ENCODE measurements around the gene P2RX4.

Gene P2RX4

DNA sequence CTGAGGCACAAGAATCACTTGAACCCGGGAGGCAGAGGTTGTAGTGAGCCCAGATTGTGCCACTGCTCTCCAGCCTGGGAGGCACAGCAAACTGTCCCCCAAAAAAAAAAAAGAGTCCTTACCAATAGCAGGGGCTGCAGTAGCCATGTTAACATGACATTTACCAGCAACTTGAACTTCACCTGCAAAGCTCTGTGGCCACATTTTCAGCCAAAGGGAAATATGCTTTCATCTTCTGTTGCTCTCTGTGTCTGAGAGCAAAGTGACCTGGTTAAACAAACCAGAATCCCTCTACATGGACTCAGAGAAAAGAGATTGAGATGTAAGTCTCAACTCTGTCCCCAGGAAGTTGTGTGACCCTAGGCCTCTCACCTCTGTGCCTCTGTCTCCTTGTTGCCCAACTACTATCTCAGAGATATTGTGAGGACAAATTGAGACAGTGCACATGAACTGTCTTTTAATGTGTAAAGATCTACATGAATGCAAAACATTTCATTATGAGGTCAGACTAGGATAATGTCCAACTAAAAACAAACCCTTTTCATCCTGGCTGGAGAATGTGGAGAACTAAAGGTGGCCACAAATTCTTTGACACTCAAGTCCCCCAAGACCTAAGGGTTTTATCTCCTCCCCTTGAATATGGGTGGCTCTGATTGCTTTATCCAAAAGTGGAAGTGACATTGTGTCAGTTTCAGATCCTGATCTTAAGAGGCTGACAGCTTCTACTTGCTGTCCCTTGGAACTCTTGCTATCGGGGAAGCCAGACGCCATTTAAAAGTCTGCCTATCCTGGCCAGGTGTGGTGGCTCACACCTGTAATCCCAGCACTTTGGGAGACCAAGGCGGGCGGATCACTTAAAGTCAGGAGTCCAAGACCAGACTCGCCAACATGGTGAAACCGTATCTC is 24.7 kb upstream of the P2RX4 start:
- no peak overlapping the region for H2AFZ ChIP-seq (ENCODE audit: insufficient read depth, low read length, poor library complexity)
- H3K9me3 ChIP-seq (ENCODE audit: insufficient read depth, low read depth, low read length), result no peaks in the 10 kb centered on the region
- no peak overlapping the region for H3K18ac ChIP-seq (ENCODE audit: low read length)
- no peak overlapping the region for H2BK120ac ChIP-seq (ENCODE audit: insufficient read depth, low read length, poor library complexity)
- H3K27me3 ChIP-seq (ENCODE audit: insufficient read depth, low read length), result no peaks in the 10 kb centered on the region
- H4K91ac ChIP-seq (ENCODE audit: low read depth, low read length), result peak overlapping the region; percentile 12
- no peak overlapping the region for H4K8ac ChIP-seq (ENCODE audit: low read depth, low read length)
- H3K79me1 ChIP-seq (ENCODE audit: low read length), result peaks cover 2% of the 10 kb centered on the region
- H3K4me2 ChIP-seq (ENCODE audit: low read length), result no peak overlapping the region
- no CpG with 5 or more reads among the region's 7 CpGs for WGBS (ENCODE audit: extremely low coverage, insufficient coverage, insufficient read length)
- no peaks in the 10 kb centered on the region for H3K79me2 ChIP-seq (ENCODE audit: control insufficient read depth, insufficient read depth, low read length, poor library complexity)
- H3K4ac ChIP-seq (ENCODE audit: low read depth, low read length), result no peak overlapping the region
- H3K9ac ChIP-seq (ENCODE audit: low read length), result no peak overlapping the region
- no peak overlapping the region for H3K23ac ChIP-seq (ENCODE audit: low read length)
- no peak overlapping the region for H4K12ac ChIP-seq (ENCODE audit: low read depth, low read length)
- no peak overlapping the region for H2BK5ac ChIP-seq (ENCODE audit: low read depth, low read length, poor library complexity)
- no peak overlapping the region for H3K4me3 ChIP-seq (ENCODE audit: low read depth, low read length)
- H3K4me1 ChIP-seq (ENCODE audit: control insufficient read depth in 1 of 2, insufficient read depth in 2 of 2, low read length in 2 of 2), result peaks cover 0 to 4% of the 10 kb centered on the region in 2 experiments
- no peak for DNase-seq
- H2BK12ac ChIP-seq (ENCODE audit: low read length), result no peak overlapping the region
- H3K36me3 ChIP-seq (ENCODE audit: control insufficient read depth in 1 of 2, insufficient read depth in 2 of 2, low read length in 2 of 2), result no peaks in the 10 kb centered on the region
- no peak overlapping the region for H3K14ac ChIP-seq (ENCODE audit: low read length)
- H2AK5ac ChIP-seq (ENCODE audit: low read length), result no peak overlapping the region
- H3K27ac ChIP-seq (ENCODE audit: low read depth, low read length), result no peak overlapping the region

DNA sequence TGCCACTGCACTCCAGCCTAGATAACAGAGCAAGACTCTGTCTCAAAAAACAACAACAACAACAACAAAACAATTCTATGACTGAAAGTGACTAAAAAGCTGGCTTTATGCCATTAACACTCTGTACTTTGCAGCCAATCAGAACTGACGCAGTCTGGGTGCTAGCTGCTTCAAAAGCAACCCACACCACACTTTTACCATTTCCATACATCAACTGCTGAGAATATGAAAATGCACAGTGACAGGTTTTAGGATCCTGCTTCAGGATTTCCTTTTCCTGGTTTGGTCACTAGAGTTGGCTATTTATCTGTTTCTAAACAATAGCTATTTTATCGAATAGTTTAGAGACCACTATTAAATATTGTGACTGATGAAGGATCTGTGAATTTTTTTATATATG is 23.1 kb upstream of the P2RX4 start:
- WGBS (ENCODE audit: extremely low coverage, insufficient coverage, insufficient read length), result no CpG with 5 or more reads among the region's 2 CpGs
- H2AFZ ChIP-seq (ENCODE audit: insufficient read depth, low read length, poor library complexity), result no peak overlapping the region
- H3K4me3 ChIP-seq (ENCODE audit: low read depth, low read length), result no peak overlapping the region
- H3K14ac ChIP-seq (ENCODE audit: low read length), result no peak overlapping the region
- no peak overlapping the region for H3K18ac ChIP-seq (ENCODE audit: low read length)
- peaks cover 0 to 4% of the 10 kb centered on the region in 2 experiments for H3K4me1 ChIP-seq (ENCODE audit: control insufficient read depth in 1 of 2, insufficient read depth in 2 of 2, low read length in 2 of 2)
- DNase-seq, result no peak
- no peak overlapping the region for H2BK120ac ChIP-seq (ENCODE audit: insufficient read depth, low read length, poor library complexity)
- no peaks in the 10 kb centered on the region for H3K9me3 ChIP-seq (ENCODE audit: insufficient read depth, low read depth, low read length)
- H3K4ac ChIP-seq (ENCODE audit: low read depth, low read length), result no peak overlapping the region
- no peaks in the 10 kb centered on the region for H3K27me3 ChIP-seq (ENCODE audit: insufficient read depth, low read length)
- peaks cover 2% of the 10 kb centered on the region for H3K79me1 ChIP-seq (ENCODE audit: low read length)
- no peak overlapping the region for H2BK5ac ChIP-seq (ENCODE audit: low read depth, low read length, poor library complexity)
- H3K4me2 ChIP-seq (ENCODE audit: low read length), result no peak overlapping the region
- H3K9ac ChIP-seq (ENCODE audit: low read length), result no peak overlapping the region
- no peak overlapping the region for H3K27ac ChIP-seq (ENCODE audit: low read depth, low read length)
- H2BK12ac ChIP-seq (ENCODE audit: low read length), result no peak overlapping the region
- no peaks in the 10 kb centered on the region for H3K36me3 ChIP-seq (ENCODE audit: control insufficient read depth in 1 of 2, insufficient read depth in 2 of 2, low read length in 2 of 2)
- no peak overlapping the region for H4K91ac ChIP-seq (ENCODE audit: low read depth, low read length)
- H2AK5ac ChIP-seq (ENCODE audit: low read length), result no peak overlapping the region
- H4K8ac ChIP-seq (ENCODE audit: low read depth, low read length), result no peak overlapping the region
- no peak overlapping the region for H4K12ac ChIP-seq (ENCODE audit: low read depth, low read length)
- H3K23ac ChIP-seq (ENCODE audit: low read length), result no peak overlapping the region
- no peaks in the 10 kb centered on the region for H3K79me2 ChIP-seq (ENCODE audit: control insufficient read depth, insufficient read depth, low read length, poor library complexity)

DNA sequence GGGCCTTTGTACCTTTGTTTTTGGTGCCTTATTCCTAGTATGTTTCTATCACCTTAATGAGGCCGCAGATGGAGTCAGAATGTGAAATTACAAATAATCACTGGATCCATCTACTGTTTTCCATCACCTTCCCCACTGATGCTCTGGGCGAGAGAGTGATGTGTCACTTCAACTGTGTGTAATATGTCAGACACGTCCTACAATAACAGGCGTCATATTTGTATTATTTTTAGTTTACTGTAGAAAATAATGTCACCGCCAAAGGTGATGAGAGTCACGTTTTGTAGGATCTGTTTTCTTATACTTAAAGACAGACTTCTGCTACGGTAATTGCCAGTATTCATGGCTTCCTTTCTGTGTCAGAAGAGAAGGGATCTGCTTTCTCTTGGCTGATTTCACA is 22.4 kb upstream of the P2RX4 start:
- Histone ChIP-seq H3K9ac (ENCODE audit: low read length) (no peak overlapping the region), H2BK120ac (ENCODE audit: insufficient read depth, low read length, poor library complexity) (no peak overlapping the region), H3K27me3 (ENCODE audit: insufficient read depth, low read length) (no peaks in the 10 kb centered on the region), H3K27ac (ENCODE audit: low read depth, low read length) (no peak overlapping the region), H2AFZ (ENCODE audit: insufficient read depth, low read length, poor library complexity) (no peak overlapping the region), H4K8ac (ENCODE audit: low read depth, low read length) (no peak overlapping the region), H3K4ac (ENCODE audit: low read depth, low read length) (no peak overlapping the region), H3K23ac (ENCODE audit: low read length) (no peak overlapping the region), H4K91ac (ENCODE audit: low read depth, low read length) (no peak overlapping the region), H3K4me2 (ENCODE audit: low read length) (no peak overlapping the region), H2BK12ac (ENCODE audit: low read length) (no peak overlapping the region), H3K79me1 (ENCODE audit: low read length) (peaks cover 2% of the 10 kb centered on the region), H2AK5ac (ENCODE audit: low read length) (no peak overlapping the region), H3K36me3 (ENCODE audit: control insufficient read depth in 1 of 2, insufficient read depth in 2 of 2, low read length in 2 of 2) (no peaks in the 10 kb centered on the region), H2BK5ac (ENCODE audit: low read depth, low read length, poor library complexity) (no peak overlapping the region), H3K4me1 (ENCODE audit: control insufficient read depth in 1 of 2, insufficient read depth in 2 of 2, low read length in 2 of 2) (peaks cover 0 to 4% of the 10 kb centered on the region in 2 experiments), H4K12ac (ENCODE audit: low read depth, low read length) (no peak overlapping the region), H3K4me3 (ENCODE audit: low read depth, low read length) (no peak overlapping the region), H3K79me2 (ENCODE audit: control insufficient read depth, insufficient read depth, low read length, poor library complexity) (no peaks in the 10 kb centered on the region), H3K18ac (ENCODE audit: low read length) (no peak overlapping the region), H3K14ac (ENCODE audit: low read length) (no peak overlapping the region), H3K9me3 (ENCODE audit: insufficient read depth, low read depth, low read length) (no peaks in the 10 kb centered on the region)
- DNase-seq, result no peak
- no CpG with 5 or more reads among the region's 7 CpGs for WGBS (ENCODE audit: extremely low coverage, insufficient coverage, insufficient read length)

DNA sequence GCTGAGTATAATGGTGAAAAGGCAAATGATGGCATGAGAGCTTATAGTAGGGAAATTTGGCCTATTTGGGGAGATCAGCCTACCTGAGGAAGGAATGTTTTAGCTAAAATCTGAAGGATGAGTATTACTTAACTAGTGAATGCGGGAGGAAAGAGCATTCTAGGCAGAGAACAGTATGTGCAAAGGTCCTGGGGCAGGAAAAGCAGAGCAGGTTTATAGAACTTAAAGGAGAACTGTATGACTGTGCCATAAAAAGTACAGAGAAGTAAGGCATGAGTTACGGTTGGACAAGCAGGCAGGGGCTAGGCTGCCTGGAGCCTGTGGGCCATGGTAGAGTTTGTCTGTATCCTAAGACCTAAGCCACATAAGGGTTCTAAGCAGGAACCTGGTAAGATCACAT is 21.7 kb upstream of the P2RX4 start:
- Histone ChIP-seq H3K79me1 (ENCODE audit: low read length) (peaks cover 2% of the 10 kb centered on the region), H3K23ac (ENCODE audit: low read length) (no peak overlapping the region), H4K8ac (ENCODE audit: low read depth, low read length) (no peak overlapping the region), H3K79me2 (ENCODE audit: control insufficient read depth, insufficient read depth, low read length, poor library complexity) (no peaks in the 10 kb centered on the region), H4K91ac (ENCODE audit: low read depth, low read length) (no peak overlapping the region), H2AFZ (ENCODE audit: insufficient read depth, low read length, poor library complexity) (no peak overlapping the region), H2BK5ac (ENCODE audit: low read depth, low read length, poor library complexity) (no peak overlapping the region), H2AK5ac (ENCODE audit: low read length) (no peak overlapping the region), H3K4me2 (ENCODE audit: low read length) (no peak overlapping the region), H3K4ac (ENCODE audit: low read depth, low read length) (no peak overlapping the region), H3K4me3 (ENCODE audit: low read depth, low read length) (no peak overlapping the region), H4K12ac (ENCODE audit: low read depth, low read length) (no peak overlapping the region), H3K9me3 (ENCODE audit: insufficient read depth, low read depth, low read length) (no peaks in the 10 kb centered on the region), H3K18ac (ENCODE audit: low read length) (no peak overlapping the region), H3K4me1 (ENCODE audit: control insufficient read depth in 1 of 2, insufficient read depth in 2 of 2, low read length in 2 of 2) (peaks cover 0 to 4% of the 10 kb centered on the region in 2 experiments), H2BK120ac (ENCODE audit: insufficient read depth, low read length, poor library complexity) (no peak overlapping the region), H2BK12ac (ENCODE audit: low read length) (no peak overlapping the region), H3K9ac (ENCODE audit: low read length) (no peak overlapping the region), H3K14ac (ENCODE audit: low read length) (no peak overlapping the region), H3K36me3 (ENCODE audit: control insufficient read depth in 1 of 2, insufficient read depth in 2 of 2, low read length in 2 of 2) (no peaks in the 10 kb centered on the region), H3K27ac (ENCODE audit: low read depth, low read length) (no peak overlapping the region), H3K27me3 (ENCODE audit: insufficient read depth, low read length) (no peaks in the 10 kb centered on the region)
- WGBS (ENCODE audit: extremely low coverage, insufficient coverage, insufficient read length), result no CpG with 5 or more reads among the region's 2 CpGs
- DNase-seq, result peak in 1 of 2 donors; percentile 23

Measured in trophoblast cell (in vitro differentiated cells and primary cell).